Liver (tissue), 2 donors: Measurements from ENCODE around the gene SPTBN1.

Source experiments
- TF ChIP-seq, protein P1 (sequence below): fragments of 150-350 bp; IDR thresholded peaks from 2 replicates; pipeline ENCODE4 v1.5.1; 2017; ENCODE audit warnings: improper control_type of control experiment, low read depth, low read length; ENCODE audit not compliant: missing input control
- TF ChIP-seq, protein P2 (sequence below): IDR thresholded peaks from 2 replicates; pipeline ENCODE4 v1.6.1; 2016; ENCODE audit warnings: antibody characterized with exemption, mild to moderate bottlenecking
- donor health status: healthy.

DNA sequence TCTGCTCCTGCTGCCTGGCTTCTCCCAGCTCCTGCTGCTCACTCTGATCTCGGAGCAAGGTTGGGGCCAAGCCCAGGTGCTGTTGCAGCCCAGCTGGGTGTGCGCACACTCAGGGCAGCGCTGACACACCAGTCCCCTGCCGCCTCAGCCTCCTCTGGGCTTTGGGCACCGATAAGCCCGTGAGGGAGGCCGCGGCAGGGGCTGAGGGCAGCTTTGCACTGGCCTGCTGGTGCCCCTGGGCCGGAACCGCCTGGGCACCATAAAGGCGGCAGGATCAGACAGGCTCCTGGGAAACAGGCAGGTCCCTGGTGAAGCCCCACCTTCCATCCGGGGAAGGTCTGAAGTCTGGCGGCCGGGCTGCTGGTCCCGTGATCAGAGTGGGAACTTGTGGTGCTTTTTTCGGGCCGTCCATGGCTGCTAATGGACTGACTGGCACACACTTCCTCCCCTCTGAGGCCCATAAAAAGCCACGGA lies 253.2 kb downstream of the SPTBN1 start:
- TF ChIP-seq, protein P1, sequence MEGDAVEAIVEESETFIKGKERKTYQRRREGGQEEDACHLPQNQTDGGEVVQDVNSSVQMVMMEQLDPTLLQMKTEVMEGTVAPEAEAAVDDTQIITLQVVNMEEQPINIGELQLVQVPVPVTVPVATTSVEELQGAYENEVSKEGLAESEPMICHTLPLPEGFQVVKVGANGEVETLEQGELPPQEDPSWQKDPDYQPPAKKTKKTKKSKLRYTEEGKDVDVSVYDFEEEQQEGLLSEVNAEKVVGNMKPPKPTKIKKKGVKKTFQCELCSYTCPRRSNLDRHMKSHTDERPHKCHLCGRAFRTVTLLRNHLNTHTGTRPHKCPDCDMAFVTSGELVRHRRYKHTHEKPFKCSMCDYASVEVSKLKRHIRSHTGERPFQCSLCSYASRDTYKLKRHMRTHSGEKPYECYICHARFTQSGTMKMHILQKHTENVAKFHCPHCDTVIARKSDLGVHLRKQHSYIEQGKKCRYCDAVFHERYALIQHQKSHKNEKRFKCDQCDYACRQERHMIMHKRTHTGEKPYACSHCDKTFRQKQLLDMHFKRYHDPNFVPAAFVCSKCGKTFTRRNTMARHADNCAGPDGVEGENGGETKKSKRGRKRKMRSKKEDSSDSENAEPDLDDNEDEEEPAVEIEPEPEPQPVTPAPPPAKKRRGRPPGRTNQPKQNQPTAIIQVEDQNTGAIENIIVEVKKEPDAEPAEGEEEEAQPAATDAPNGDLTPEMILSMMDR, result no peak
- TF ChIP-seq, protein P2, sequence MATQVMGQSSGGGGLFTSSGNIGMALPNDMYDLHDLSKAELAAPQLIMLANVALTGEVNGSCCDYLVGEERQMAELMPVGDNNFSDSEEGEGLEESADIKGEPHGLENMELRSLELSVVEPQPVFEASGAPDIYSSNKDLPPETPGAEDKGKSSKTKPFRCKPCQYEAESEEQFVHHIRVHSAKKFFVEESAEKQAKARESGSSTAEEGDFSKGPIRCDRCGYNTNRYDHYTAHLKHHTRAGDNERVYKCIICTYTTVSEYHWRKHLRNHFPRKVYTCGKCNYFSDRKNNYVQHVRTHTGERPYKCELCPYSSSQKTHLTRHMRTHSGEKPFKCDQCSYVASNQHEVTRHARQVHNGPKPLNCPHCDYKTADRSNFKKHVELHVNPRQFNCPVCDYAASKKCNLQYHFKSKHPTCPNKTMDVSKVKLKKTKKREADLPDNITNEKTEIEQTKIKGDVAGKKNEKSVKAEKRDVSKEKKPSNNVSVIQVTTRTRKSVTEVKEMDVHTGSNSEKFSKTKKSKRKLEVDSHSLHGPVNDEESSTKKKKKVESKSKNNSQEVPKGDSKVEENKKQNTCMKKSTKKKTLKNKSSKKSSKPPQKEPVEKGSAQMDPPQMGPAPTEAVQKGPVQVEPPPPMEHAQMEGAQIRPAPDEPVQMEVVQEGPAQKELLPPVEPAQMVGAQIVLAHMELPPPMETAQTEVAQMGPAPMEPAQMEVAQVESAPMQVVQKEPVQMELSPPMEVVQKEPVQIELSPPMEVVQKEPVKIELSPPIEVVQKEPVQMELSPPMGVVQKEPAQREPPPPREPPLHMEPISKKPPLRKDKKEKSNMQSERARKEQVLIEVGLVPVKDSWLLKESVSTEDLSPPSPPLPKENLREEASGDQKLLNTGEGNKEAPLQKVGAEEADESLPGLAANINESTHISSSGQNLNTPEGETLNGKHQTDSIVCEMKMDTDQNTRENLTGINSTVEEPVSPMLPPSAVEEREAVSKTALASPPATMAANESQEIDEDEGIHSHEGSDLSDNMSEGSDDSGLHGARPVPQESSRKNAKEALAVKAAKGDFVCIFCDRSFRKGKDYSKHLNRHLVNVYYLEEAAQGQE, result peak; percentile 55
